SK-N-SH (cell line): ENCODE data around the gene PDIK1L. TPM values are rescaled to one million over a fixed set of nuclear protein-coding genes. Genes with fewer than 3 reads are reported as not detected.
A peak's percentile ranks its signal among the peaks of the same experiment; 100 is the strongest.

Experiments
- CTCF ChIA-PET: fragments of 300-600, 350-600 bp; formaldehyde crosslinking; extraction: SDS; loops from one replicate; lab custom pipeline; 2021; lab: Yijun Ruan, JAX
- POLR2A ChIA-PET: fragments of 350-600 bp; sonication (Branson Sonifier 250); formaldehyde crosslinking; extraction: SDS; loops from one replicate; lab custom pipeline; 2020; ENCODE audit warnings: antibody characterized with exemption, inconsistent platforms; lab: Yijun Ruan, JAX
- DNase-seq: peaks from one replicate; pipeline ENCODE4 v3.0.0; 2012
- H2AFZ ChIP-seq: fragments of 200-600 bp; sonication (generic); 2 replicates; pipeline ENCODE4 v1.8.1; 2016; ENCODE audit warnings: antibody characterized with exemption, mild to moderate bottlenecking, low read depth
- H3F3A ChIP-seq: fragments of 200-600 bp; sonication (generic); replicated peaks from 2 replicates; pipeline ENCODE3; 2016; ENCODE audit warnings: antibody characterized with exemption, mild to moderate bottlenecking; ENCODE audit not compliant: insufficient read depth
- H3K27ac ChIP-seq, 2 experiments: fragments of 200-500 bp in 1 of 2; fragments of 200-600 bp in 1 of 2; sonication (Bioruptor generic) in 1 of 2; sonication (generic), shearing (Covaris generic) in 1 of 2; 2 replicates each; pipeline versions ENCODE4 v1.5.1 to v1.6.1; 2014 to 2016; ENCODE audit warnings: low read depth in 2 of 2, inconsistent platforms in 1 of 2, low read length in 1 of 2, mild to moderate bottlenecking in 1 of 2, mixed read lengths in 1 of 2
- H3K27me3 ChIP-seq: fragments of 200-600 bp; sonication (generic), shearing (Covaris generic); 2 replicates; pipeline ENCODE4 v1.6.1; 2016; ENCODE audit warnings: mixed run types; ENCODE audit not compliant: insufficient read depth
- H3K36me3 ChIP-seq, 2 experiments: fragments of 200-500 bp in 1 of 2; fragments of 200-600 bp in 1 of 2; sonication (Bioruptor generic) in 1 of 2; sonication (generic) in 1 of 2; replicated peaks in 1 of 2; 2 replicates each; pipeline versions ENCODE3 to v1.5.1; 2014 to 2016; ENCODE audit warnings: low read length in 1 of 2, mild to moderate bottlenecking in 1 of 2; ENCODE audit not compliant: insufficient read depth in 2 of 2, control insufficient read depth in 1 of 2
- H3K4me1 ChIP-seq, 2 experiments: fragments of 200-500 bp in 1 of 2; fragments of 200-600 bp in 1 of 2; sonication (Bioruptor generic) in 1 of 2; sonication (generic), shearing (Covaris generic) in 1 of 2; 2 replicates each; pipeline versions ENCODE4 v1.5.1 to v1.6.1; 2014 to 2016; ENCODE audit warnings: low read depth in 1 of 2, low read length in 1 of 2, mixed run types in 1 of 2; ENCODE audit not compliant: insufficient read depth in 2 of 2, control insufficient read depth in 1 of 2
- H3K4me2 ChIP-seq: fragments of 200-600 bp; sonication (generic), shearing (Covaris generic); 2 replicates; pipeline ENCODE4 v1.6.1; 2017; ENCODE audit warnings: mixed run types
- H3K4me3 ChIP-seq, 2 experiments: fragments of 200-500 bp in 1 of 2; fragments of 200-600 bp in 1 of 2; sonication (Bioruptor generic) in 1 of 2; sonication (generic), shearing (Covaris generic) in 1 of 2; 2 replicates each; pipeline versions ENCODE4 v1.5.1 to v1.8.1; 2014 to 2016; ENCODE audit warnings: low read depth in 2 of 2, inconsistent platforms in 1 of 2, low read length in 1 of 2, mild to moderate bottlenecking in 1 of 2, mixed read lengths in 1 of 2, moderate library complexity in 1 of 2
- H3K79me2 ChIP-seq: fragments of 200-600 bp; sonication (generic); 2 replicates; pipeline ENCODE4 v1.8.1; 2017; ENCODE audit warnings: mild to moderate bottlenecking; ENCODE audit not compliant: insufficient read depth
- H3K9ac ChIP-seq: fragments of 200-600 bp; sonication (generic); 2 replicates; pipeline ENCODE4 v1.6.1; 2017; ENCODE audit warnings: mixed run types
- H3K9me2 ChIP-seq: fragments of 200-600 bp; sonication (generic); 2 replicates; pipeline ENCODE4 v1.6.1; 2017; ENCODE audit warnings: mixed run types
- H3K9me3 ChIP-seq: fragments of 200-600 bp; sonication (generic); 2 replicates; pipeline ENCODE4 v1.6.1; 2017; ENCODE audit warnings: mixed run types, mild to moderate bottlenecking, moderate library complexity
- H4K20me1 ChIP-seq: fragments of 200-600 bp; sonication (generic); 2 replicates; pipeline ENCODE4 v1.6.1; 2017; ENCODE audit warnings: mild to moderate bottlenecking, mixed run types; ENCODE audit not compliant: insufficient read depth
- EP300 ChIP-seq, 2 experiments: IDR thresholded peaks; 2 replicates each; pipeline versions ENCODE4 v1.4.0 to v1.6.1; 2012; ENCODE audit warnings: borderline replicate concordance in 1 of 2, low read depth in 1 of 2, low read length in 1 of 2
- FOSL2 ChIP-seq: IDR thresholded peaks from 2 replicates; pipeline ENCODE4 v1.4.0; 2012; ENCODE audit warnings: low read depth, mild to moderate bottlenecking, moderate library complexity, borderline replicate concordance
- JUND ChIP-seq: IDR thresholded peaks from 2 replicates; pipeline ENCODE4 v1.4.0; 2012
- NFIC ChIP-seq: IDR thresholded peaks from 2 replicates; pipeline ENCODE4 v1.4.0; 2012; ENCODE audit warnings: borderline replicate concordance
- NRF1 ChIP-seq: IDR thresholded peaks from 2 replicates; pipeline ENCODE4 v1.6.1; 2012; ENCODE audit warnings: low read depth, mild to moderate bottlenecking, low read length
- REST ChIP-seq: IDR thresholded peaks from 2 replicates; pipeline ENCODE4 v1.6.1; 2012; ENCODE audit warnings: mild to moderate bottlenecking, low read depth, low read length, moderate library complexity
- RXRA ChIP-seq: IDR thresholded peaks from 2 replicates; pipeline ENCODE4 v1.4.0; 2012; ENCODE audit warnings: low read depth, mild to moderate bottlenecking, borderline replicate concordance
- TCF12 ChIP-seq: IDR thresholded peaks from 2 replicates; pipeline ENCODE4 v1.4.0; 2012
- TEAD4 ChIP-seq: IDR thresholded peaks from 2 replicates; pipeline ENCODE4 v1.4.0; 2012; ENCODE audit warnings: mild to moderate bottlenecking, borderline replicate concordance; ENCODE audit not compliant: insufficient read depth
- USF2 ChIP-seq: fragments of 150-350 bp; IDR thresholded peaks from 2 replicates; pipeline ENCODE4 v1.6.1; 2017; ENCODE audit warnings: antibody characterized with exemption, low read length, low read depth, borderline replicate concordance
- WGBS: methylation state at CpG from one replicate; pipeline ENCODE4 v1.1.6; 2017; ENCODE audit warnings: low lambda C conversion rate; 5-methylcytosine and 5-hydroxymethylcytosine counted together
- polyA plus RNA-seq, 3 experiments: library from polyadenylated mRNA; depleted of rRNA; stranded (reverse); fragments of >200 nt; gene quantifications; 2 replicates each; pipeline ENCODE4 v1.2.3, GENCODE V29; 2012
- TF ChIP-seq, protein P1 (sequence below): IDR thresholded peaks from 2 replicates; pipeline ENCODE4; 2012
- TF ChIP-seq, protein P2 (sequence below): IDR thresholded peaks from 2 replicates; pipeline ENCODE4 v1.4.0; 2012; ENCODE audit warnings: low read depth

PDIK1L gene
- polyA plus RNA-seq, 1 of the 3 experiments (the other 2 are of a cell fraction): 1.2 TPM

GRCh38 chr1:26096471-26096870, 15.2 kb upstream of the PDIK1L start:
- no peaks in the 10 kb centered on the region for H3K9me3 ChIP-seq
- H3K27me3 ChIP-seq: no peaks in the 10 kb centered on the region; the same call in 1 of the 2 replicates
- no peaks in the 10 kb centered on the region for H3K79me2 ChIP-seq
- H3K36me3 ChIP-seq: no peaks in the 10 kb centered on the region
- no peak for DNase-seq
- H3K9ac ChIP-seq: no peak overlapping the region
- ChIA-PET POLR2A (no interaction called here), CTCF (interaction anchor here (0.7 to 1.0 kb wide), 2 partner anchors 26 to 49 kb away, joined by 3 read pairs; no protein-coding TSS in a partner anchor)
- no peak overlapping the region for H3K27ac ChIP-seq
- no peak for TF ChIP-seq NFIC
- TF ChIP-seq, protein P1, sequence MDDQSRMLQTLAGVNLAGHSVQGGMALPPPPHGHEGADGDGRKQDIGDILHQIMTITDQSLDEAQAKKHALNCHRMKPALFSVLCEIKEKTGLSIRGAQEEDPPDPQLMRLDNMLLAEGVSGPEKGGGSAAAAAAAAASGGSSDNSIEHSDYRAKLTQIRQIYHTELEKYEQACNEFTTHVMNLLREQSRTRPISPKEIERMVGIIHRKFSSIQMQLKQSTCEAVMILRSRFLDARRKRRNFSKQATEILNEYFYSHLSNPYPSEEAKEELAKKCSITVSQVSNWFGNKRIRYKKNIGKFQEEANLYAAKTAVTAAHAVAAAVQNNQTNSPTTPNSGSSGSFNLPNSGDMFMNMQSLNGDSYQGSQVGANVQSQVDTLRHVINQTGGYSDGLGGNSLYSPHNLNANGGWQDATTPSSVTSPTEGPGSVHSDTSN: no peak
- no peak overlapping the region for H3K4me3 ChIP-seq
- H2AFZ ChIP-seq: no peak overlapping the region
- H3K4me1 ChIP-seq: peaks cover 0 to 12% of the 10 kb centered on the region in 2 experiments; a peak in 1 of 4 replicates
- WGBS: 90% methylated on average over 2 of the region's 2 CpGs
- H3K9me2 ChIP-seq: no peaks in the 10 kb centered on the region
- no peaks in the 10 kb centered on the region for H3F3A ChIP-seq
- no peaks in the 10 kb centered on the region for H4K20me1 ChIP-seq
- H3K4me2 ChIP-seq: no peak overlapping the region

DNA sequence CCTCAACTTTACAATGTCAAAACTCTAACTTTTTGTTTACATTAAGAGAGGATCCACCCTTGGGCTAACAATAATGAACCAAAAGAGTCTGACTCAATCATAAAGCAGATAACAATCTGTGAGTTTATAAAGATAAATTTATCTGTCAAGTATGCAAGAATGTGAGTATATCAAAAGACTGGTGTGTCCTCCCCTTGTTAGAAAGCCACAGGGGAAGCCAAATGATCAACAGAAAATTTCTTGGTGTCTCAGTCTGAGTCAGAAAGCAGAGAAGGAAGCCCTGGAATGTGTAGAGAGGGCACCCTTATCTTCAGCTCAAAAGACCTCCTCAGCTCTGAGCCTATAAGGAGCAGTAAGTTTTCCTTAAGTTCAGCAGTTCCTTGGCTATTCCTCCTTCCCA, 13.9 kb upstream of the PDIK1L start:
- Histone ChIP-seq H3K4me1 (peaks cover 0 to 12% of the 10 kb centered on the region in 2 experiments; a peak in 1 of 4 replicates), H3K9me2 (no peaks in the 10 kb centered on the region), H3K27me3 (no peaks in the 10 kb centered on the region), H3K27ac (0 out of 4 replicates have a peak overlapping the region, but pooled peaks of 1 of the 2 experiments have one; percentile 3), H3K36me3 (no peaks in the 10 kb centered on the region), H3K4me3 (no peak overlapping the region), H2AFZ (no peak overlapping the region), H3K79me2 (no peaks in the 10 kb centered on the region), H3K9ac (no peak overlapping the region), H4K20me1 (no peaks in the 10 kb centered on the region), H3K9me3 (no peaks in the 10 kb centered on the region), H3F3A (no peaks in the 10 kb centered on the region), H3K4me2 (peak overlapping the region; percentile 33; the same call in 1 of the 2 replicates)
- TF ChIP-seq REST: no peak
- TF ChIP-seq, protein P1: peak; percentile 77
- TF ChIP-seq USF2: no peak
- TF ChIP-seq TEAD4: peak; percentile 51; the same call in 1 of the 2 replicates
- peak; percentile 62 for TF ChIP-seq TCF12
- TF ChIP-seq EP300 (IDR thresholded peaks at IDR 0.05; ENCODE audit: borderline replicate concordance in 1 of 2, low read depth in 1 of 2, low read length in 1 of 2): peak in 1 of 2 experiments; percentile 43; a peak in 1 of 4 replicates
- peak; percentile 38; the same call in 1 of the 2 replicates for TF ChIP-seq NFIC
- TF ChIP-seq, protein P2, sequence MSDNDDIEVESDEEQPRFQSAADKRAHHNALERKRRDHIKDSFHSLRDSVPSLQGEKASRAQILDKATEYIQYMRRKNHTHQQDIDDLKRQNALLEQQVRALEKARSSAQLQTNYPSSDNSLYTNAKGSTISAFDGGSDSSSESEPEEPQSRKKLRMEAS: no peak
- TF ChIP-seq FOSL2: peak; percentile 54
- TF ChIP-seq NRF1: no peak
- peak; percentile 65 for TF ChIP-seq JUND
- peak; percentile 56; the same call in 1 of the 2 replicates for TF ChIP-seq RXRA
- ChIA-PET POLR2A (interaction anchor here (0.6 kb wide), 1 partner anchor 81 kb away, joined by 3 read pairs; no protein-coding TSS in a partner anchor), CTCF (interaction anchor here (1.6 kb wide), 1 partner anchor 62 kb away, joined by 5 read pairs; no protein-coding TSS in a partner anchor)
- no peak for DNase-seq
